Neural progenitor cell (in vitro differentiated cells): ENCODE data around the gene AIFM3.

ENCODE experiments used
- EZH2 ChIP-seq: fragments of 200-600 bp; sonication (generic); IDR thresholded peaks from 2 replicates; pipeline ENCODE4 v1.6.1; 2017; ENCODE audit warnings: antibody characterized with exemption, mild to moderate bottlenecking, moderate library complexity
- EZH2phosphoT487 ChIP-seq: fragments of 200-600 bp; sonication (generic); IDR thresholded peaks from 2 replicates; pipeline ENCODE4 v1.6.1; 2017; ENCODE audit warnings: antibody characterized with exemption
- TF ChIP-seq, protein P1 (sequence below): fragments of 200-600 bp; sonication (generic); IDR thresholded peaks from 2 replicates; pipeline ENCODE4 v1.5.1; 2017; ENCODE audit warnings: antibody characterized with exemption, mild to moderate bottlenecking

GRCh38 chr22:20979243-20979809 lies 12.3 kb downstream of the AIFM3 start:
- TF ChIP-seq, protein P1, sequence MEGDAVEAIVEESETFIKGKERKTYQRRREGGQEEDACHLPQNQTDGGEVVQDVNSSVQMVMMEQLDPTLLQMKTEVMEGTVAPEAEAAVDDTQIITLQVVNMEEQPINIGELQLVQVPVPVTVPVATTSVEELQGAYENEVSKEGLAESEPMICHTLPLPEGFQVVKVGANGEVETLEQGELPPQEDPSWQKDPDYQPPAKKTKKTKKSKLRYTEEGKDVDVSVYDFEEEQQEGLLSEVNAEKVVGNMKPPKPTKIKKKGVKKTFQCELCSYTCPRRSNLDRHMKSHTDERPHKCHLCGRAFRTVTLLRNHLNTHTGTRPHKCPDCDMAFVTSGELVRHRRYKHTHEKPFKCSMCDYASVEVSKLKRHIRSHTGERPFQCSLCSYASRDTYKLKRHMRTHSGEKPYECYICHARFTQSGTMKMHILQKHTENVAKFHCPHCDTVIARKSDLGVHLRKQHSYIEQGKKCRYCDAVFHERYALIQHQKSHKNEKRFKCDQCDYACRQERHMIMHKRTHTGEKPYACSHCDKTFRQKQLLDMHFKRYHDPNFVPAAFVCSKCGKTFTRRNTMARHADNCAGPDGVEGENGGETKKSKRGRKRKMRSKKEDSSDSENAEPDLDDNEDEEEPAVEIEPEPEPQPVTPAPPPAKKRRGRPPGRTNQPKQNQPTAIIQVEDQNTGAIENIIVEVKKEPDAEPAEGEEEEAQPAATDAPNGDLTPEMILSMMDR, result no peak
- TF ChIP-seq EZH2phosphoT487, result no peak
- TF ChIP-seq EZH2, result no peak
